ENCODE data around the gene SH3BGRL2. TPM values are rescaled to one million over a fixed set of nuclear protein-coding genes. Genes with fewer than 3 reads are reported as not detected.
A peak's percentile ranks its signal among the peaks of the same experiment; 100 is the strongest.
"Not testable (repeated sequence)": the region's sequence is repeated elsewhere in the genome, so short reads cannot be mapped to it uniquely, and the experiment has no call there.

The SH3BGRL2 gene
- total RNA-seq, 3 donors from 2014 or later (not counting 1 experiment from before 2014, with no cell fraction given), result 0.68 to 5.8 (median 1.6) TPM

- no peak overlapping the region for H3K4me3 Mint-ChIP-seq
Observed at GRCh38 chr6:79672631-79673111, 41.5 kb downstream of the SH3BGRL2 start.

GRCh38 chr6:79673947-79674346 is 42.8 kb downstream of the SH3BGRL2 start:
- peaks cover 0 to 8% of the 10 kb centered on the region in 2 donors for H3K4me1 Mint-ChIP-seq
- Histone ChIP-seq H3K4me3 (ENCODE audit: low read length) (no peak overlapping the region), H3K9me3 (ENCODE audit: control insufficient read depth, insufficient read depth, low read length) (no peaks in the 10 kb centered on the region), H3K27me3 (ENCODE audit: control insufficient read depth, insufficient read depth, low read length) (no peaks in the 10 kb centered on the region), H3K27ac (ENCODE audit: low read length) (no peak overlapping the region), H3K36me3 (ENCODE audit: control insufficient read depth, insufficient read depth, low read length) (no peaks in the 10 kb centered on the region), H3K4me1 (ENCODE audit: control insufficient read depth, insufficient read depth, low read length) (peaks cover 3% of the 10 kb centered on the region)
- H3K27me3 Mint-ChIP-seq (ENCODE audit: low read depth in 2 of 2), result no peaks in the 10 kb centered on the region
- TF ChIP-seq CTCF (IDR thresholded peaks at IDR 0.05), result no peak
- no peaks in the 10 kb centered on the region for H3K36me3 Mint-ChIP-seq
- ATAC-seq (no peak), DNase-seq (no peak)
- H3K9me3 Mint-ChIP-seq, result peaks cover 0 to 2% of the 10 kb centered on the region in 2 donors
- intact Hi-C loops (cut with micrococcal nuclease), result no loop called here
- WGBS (ENCODE audit: insufficient coverage), result 88% methylated on average over 3 of the region's 3 CpGs
- H3K4me3 Mint-ChIP-seq, result no peak overlapping the region
- H3K27ac Mint-ChIP-seq, result no peak overlapping the region

More at GRCh38 chr6:79672631-79673111, 41.5 kb downstream of the SH3BGRL2 start:
- H3K27me3 ChIP-seq (ENCODE audit: control insufficient read depth, insufficient read depth, low read length), result no peaks in the 10 kb centered on the region
- WGBS (ENCODE audit: insufficient coverage), result 63% methylated on average over 1 of the region's 2 CpGs
- Mint-ChIP-seq H3K4me1 (peaks cover 0 to 8% of the 10 kb centered on the region in 2 donors), H3K36me3 (no peaks in the 10 kb centered on the region), H3K27me3 (ENCODE audit: low read depth in 2 of 2) (no peaks in the 10 kb centered on the region), H3K9me3 (no peaks in the 10 kb centered on the region), H3K27ac (no peak overlapping the region)
- peaks cover 3% of the 10 kb centered on the region for H3K4me1 ChIP-seq (ENCODE audit: control insufficient read depth, insufficient read depth, low read length)
- H3K9me3 ChIP-seq (ENCODE audit: control insufficient read depth, insufficient read depth, low read length), result no peaks in the 10 kb centered on the region
- H3K27ac ChIP-seq (ENCODE audit: low read length), result no peak overlapping the region
- intact Hi-C loops (cut with micrococcal nuclease), result no loop called here
- no peak for ATAC-seq
- no peaks in the 10 kb centered on the region for H3K36me3 ChIP-seq (ENCODE audit: control insufficient read depth, insufficient read depth, low read length)
- no peak overlapping the region for H3K4me3 ChIP-seq (ENCODE audit: low read length)
- TF ChIP-seq CTCF (IDR thresholded peaks at IDR 0.05), result no peak
- DNase-seq, result peak in 1 of 2 donors; percentile 32

GRCh38 chr6:79676785-79677736 is 45.9 kb downstream of the SH3BGRL2 start:
- Histone ChIP-seq H3K36me3 (ENCODE audit: control insufficient read depth, insufficient read depth, low read length) (no peaks in the 10 kb centered on the region), H3K9me3 (ENCODE audit: control insufficient read depth, insufficient read depth, low read length) (no peaks in the 10 kb centered on the region), H3K27ac (ENCODE audit: low read length) (no peak overlapping the region), H3K27me3 (ENCODE audit: control insufficient read depth, insufficient read depth, low read length) (no peaks in the 10 kb centered on the region), H3K4me1 (ENCODE audit: control insufficient read depth, insufficient read depth, low read length) (no peaks in the 10 kb centered on the region), H3K4me3 (ENCODE audit: low read length) (no peak overlapping the region)
- H3K9me3 Mint-ChIP-seq, result peaks cover 0 to 4% of the 10 kb centered on the region in 2 donors
- no peaks in the 10 kb centered on the region for H3K27me3 Mint-ChIP-seq (ENCODE audit: low read depth in 2 of 2)
- ATAC-seq, result no peak
- TF ChIP-seq CTCF (IDR thresholded peaks at IDR 0.05), result no peak
- peaks cover 0 to under 1% of the 10 kb centered on the region in 2 donors for H3K4me1 Mint-ChIP-seq
- H3K4me3 Mint-ChIP-seq, result no peak overlapping the region
- H3K27ac Mint-ChIP-seq, result no peak overlapping the region
- H3K36me3 Mint-ChIP-seq, result no peaks in the 10 kb centered on the region
- 83% methylated on average over 8 of the region's 8 CpGs for WGBS (ENCODE audit: insufficient coverage)
- intact Hi-C loops (cut with micrococcal nuclease), result no loop called here
- no peak for DNase-seq

GRCh38 chr6:79682682-79683081 is 51.6 kb downstream of the SH3BGRL2 start:
- H3K36me3 ChIP-seq (ENCODE audit: control insufficient read depth, insufficient read depth, low read length); H3K27me3 ChIP-seq (ENCODE audit: control insufficient read depth, insufficient read depth, low read length); H3K4me1 ChIP-seq (ENCODE audit: control insufficient read depth, insufficient read depth, low read length); DNase-seq; ATAC-seq; H3K9me3 ChIP-seq (ENCODE audit: control insufficient read depth, insufficient read depth, low read length); H3K4me3 Mint-ChIP-seq; H3K27ac Mint-ChIP-seq; H3K27ac ChIP-seq (ENCODE audit: low read length); H3K4me1 Mint-ChIP-seq; H3K27me3 Mint-ChIP-seq (ENCODE audit: low read depth in 2 of 2); intact Hi-C loops (cut with micrococcal nuclease); H3K4me3 ChIP-seq (ENCODE audit: low read length); H3K36me3 Mint-ChIP-seq; H3K9me3 Mint-ChIP-seq: not testable (repeated sequence)
- 88% methylated on average over 4 of the region's 4 CpGs for WGBS (ENCODE audit: insufficient coverage)

All from natural killer cell (primary cell).